Measurements from ENCODE around the gene MYO1C. TPM values are rescaled to one million over a fixed set of nuclear protein-coding genes. Genes with fewer than 3 reads are reported as not detected.
"Not testable (repeated sequence)": the region's sequence is repeated elsewhere in the genome, so short reads cannot be mapped to it uniquely, and the experiment has no call there.

Gene MYO1C
- total RNA-seq, 3 donors from 2014 or later, result 16.7 to 34.5 (median 18.3) TPM

DNA sequence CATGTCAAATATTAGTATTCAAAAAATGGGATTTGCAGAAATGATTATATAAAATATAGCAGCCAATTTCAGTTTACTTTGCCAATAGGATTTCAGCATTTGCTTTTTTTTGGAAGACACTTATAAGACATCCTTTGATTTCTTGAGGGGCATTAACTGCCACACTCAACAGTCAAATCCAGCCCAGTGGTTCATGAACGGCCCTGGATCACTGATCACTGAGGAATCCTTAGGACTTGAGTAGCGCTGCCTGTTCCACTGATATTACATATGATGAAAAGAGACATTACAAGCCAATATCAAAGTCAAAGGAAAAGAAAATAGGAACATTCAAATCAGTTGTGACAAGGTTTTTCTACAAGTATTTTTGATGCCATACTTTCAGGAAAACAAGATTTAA lies 71.5 kb downstream of the MYO1C start:
- Mint-ChIP-seq H3K9me3 (no peaks in the 10 kb centered on the region), H3K36me3 (ENCODE audit: insufficient read depth) (peaks cover 21% of the 10 kb centered on the region), H3K4me1 (ENCODE audit: low read depth) (peaks cover 12% of the 10 kb centered on the region), H3K4me3 (no peak overlapping the region), H3K27me3 (ENCODE audit: low read depth) (no peaks in the 10 kb centered on the region)
- ATAC-seq (no peak), DNase-seq (no peak)

DNA sequence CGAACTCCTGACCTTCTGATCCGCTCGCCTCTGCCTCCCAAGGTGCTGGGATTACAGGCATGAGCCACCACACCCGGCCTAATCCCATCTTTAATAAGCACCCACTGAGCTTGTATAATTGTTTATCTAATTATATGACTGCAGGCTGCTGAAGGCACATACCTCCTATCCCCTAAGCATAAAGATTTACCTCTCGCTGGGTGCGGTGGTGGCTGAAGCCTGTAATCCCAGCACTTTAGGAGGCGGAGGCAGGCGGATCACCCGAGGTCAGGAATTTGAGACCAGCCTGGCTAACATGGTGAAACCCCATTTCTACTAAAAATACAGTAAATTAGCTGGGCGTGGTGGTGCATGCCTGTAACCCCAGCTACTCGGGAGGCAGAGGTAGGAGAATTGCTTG lies 72.3 kb downstream of the MYO1C start:
- H3K36me3 Mint-ChIP-seq (ENCODE audit: insufficient read depth), result peaks cover 21% of the 10 kb centered on the region
- H3K4me3 Mint-ChIP-seq, result no peak overlapping the region
- H3K4me1 Mint-ChIP-seq (ENCODE audit: low read depth), result peaks cover 12% of the 10 kb centered on the region
- H3K27me3 Mint-ChIP-seq (ENCODE audit: low read depth), result no peaks in the 10 kb centered on the region
- no peak for ATAC-seq
- H3K9me3 Mint-ChIP-seq, result no peaks in the 10 kb centered on the region
- DNase-seq, result no peak

DNA sequence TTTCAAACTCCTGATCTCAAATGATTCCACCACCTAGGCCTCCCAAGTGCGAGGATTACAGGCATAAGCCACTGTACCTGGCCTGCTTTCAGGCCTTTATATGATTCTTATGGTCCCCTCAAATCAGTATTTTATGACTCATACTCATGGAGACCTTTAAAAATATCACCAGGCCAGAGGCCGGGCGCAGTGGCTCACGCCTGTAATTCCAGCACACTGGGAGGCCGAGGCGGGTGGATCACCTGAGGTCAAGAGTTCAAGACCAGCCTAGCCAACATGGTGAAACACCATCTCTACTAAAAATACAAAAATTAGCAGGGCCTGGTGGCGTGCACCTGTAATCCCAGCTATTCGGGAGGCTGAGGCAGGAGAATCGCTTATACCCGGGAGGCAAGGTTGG lies 74.0 kb downstream of the MYO1C start:
- not testable (repeated sequence) for H3K4me1 Mint-ChIP-seq (ENCODE audit: low read depth)

DNA sequence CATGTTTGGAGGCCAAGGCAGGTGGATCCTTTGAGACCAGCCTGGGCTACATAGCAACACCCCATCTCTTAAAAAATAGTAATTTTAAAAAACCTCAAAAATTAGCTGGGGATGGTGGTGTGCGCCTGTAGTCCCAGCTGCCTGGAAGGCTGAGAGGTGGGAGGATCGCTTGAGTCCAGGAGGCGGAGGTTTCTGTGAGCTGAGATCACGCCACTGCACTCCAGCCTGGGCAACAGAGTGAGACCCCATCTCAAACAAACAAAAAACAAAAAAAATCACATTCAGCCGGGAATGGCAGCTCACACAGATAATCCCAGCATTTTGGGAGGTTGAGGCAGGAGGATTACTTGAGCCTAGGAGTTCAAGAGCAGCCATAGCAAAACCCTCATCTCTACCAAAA lies 76.1 kb downstream of the MYO1C start:
- Mint-ChIP-seq H3K9me3 (no peaks in the 10 kb centered on the region), H3K4me3 (no peak overlapping the region), H3K4me1 (ENCODE audit: low read depth) (no peaks in the 10 kb centered on the region), H3K27me3 (ENCODE audit: low read depth) (no peaks in the 10 kb centered on the region), H3K36me3 (ENCODE audit: insufficient read depth) (peaks cover 10% of the 10 kb centered on the region)
- no peak for ATAC-seq
- no peak for DNase-seq

More for the DNA sequence above, 74.0 kb downstream of the MYO1C start:
- not testable (repeated sequence) for DNase-seq; H3K9me3 Mint-ChIP-seq; ATAC-seq; H3K27me3 Mint-ChIP-seq (ENCODE audit: low read depth); H3K4me3 Mint-ChIP-seq
- peaks cover 19% of the 10 kb centered on the region for H3K36me3 Mint-ChIP-seq (ENCODE audit: insufficient read depth)

DNA sequence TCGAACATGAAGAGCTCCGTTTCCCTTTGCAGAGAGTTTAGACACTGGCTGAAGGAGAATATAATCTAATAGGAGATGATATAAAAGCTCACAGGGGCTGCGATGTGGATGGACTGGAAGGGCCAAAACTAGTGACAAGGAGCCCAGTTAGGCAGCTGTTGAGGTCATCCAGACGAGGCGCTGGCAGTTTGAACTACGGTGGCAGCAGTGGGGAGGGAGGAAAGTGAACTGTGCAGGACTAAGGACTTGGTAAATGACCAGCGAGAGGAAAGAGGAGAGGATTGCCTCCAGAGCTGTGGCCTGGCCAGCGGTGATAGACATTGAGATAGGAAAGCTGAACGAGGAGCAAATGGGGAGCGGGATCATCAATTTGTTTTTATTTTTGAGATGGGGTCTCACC lies 77.9 kb downstream of the MYO1C start:
- DNase-seq, result no peak
- H3K9me3 Mint-ChIP-seq, result no peaks in the 10 kb centered on the region
- H3K36me3 Mint-ChIP-seq (ENCODE audit: insufficient read depth), result peaks cover 5% of the 10 kb centered on the region
- H3K4me3 Mint-ChIP-seq, result no peak overlapping the region
- ATAC-seq, result no peak
- H3K4me1 Mint-ChIP-seq (ENCODE audit: low read depth), result no peaks in the 10 kb centered on the region
- no peaks in the 10 kb centered on the region for H3K27me3 Mint-ChIP-seq (ENCODE audit: low read depth)

Other genes with a start within 250 kb of the MYO1C start
- gene BHLHA9, start 222.2 kb downstream of the MYO1C start, total RNA-seq, result not detected
- gene TRARG1, start 213.0 kb downstream of the MYO1C start, total RNA-seq, result not detected
- gene YWHAE, start 92.5 kb downstream of the MYO1C start, total RNA-seq, result 100 to 1,000 TPM; 470 to 529 (median 478) TPM
- 10 to 100 TPM; 21.0 to 22.4 (median 22.0) TPM for gene CRK, start 36.5 kb downstream of the MYO1C start, total RNA-seq
- gene INPP5K, start 23.9 kb upstream of the MYO1C start, total RNA-seq, result 10 to 100 TPM; 21.6 to 30.0 (median 22.8) TPM
- gene PITPNA, start 70.1 kb upstream of the MYO1C start, total RNA-seq, result 100 to 1,000 TPM in 1 of 3 donors, 10 to 100 TPM in 2; 95.4 to 103 (median 97.4) TPM
- gene SLC43A2, start 136.1 kb upstream of the MYO1C start, total RNA-seq, result 1 to 10 TPM; 4.1 to 9.4 (median 5.0) TPM
- gene SCARF1, start 153.0 kb upstream of the MYO1C start, total RNA-seq, result 1 to 10 TPM; 1.3 to 2.0 (median 1.6) TPM
- 1 to 10 TPM; 2.0 to 2.7 (median 2.3) TPM for gene RILP, start 157.2 kb upstream of the MYO1C start, total RNA-seq
- 100 to 1,000 TPM; 506 to 585 (median 522) TPM for gene PRPF8, start 192.2 kb upstream of the MYO1C start, total RNA-seq
- gene TLCD2, start 217.7 kb upstream of the MYO1C start, total RNA-seq, result under 1 TPM; 0.08 to 0.19 (median 0.13) TPM
- gene WDR81, start 232.0 kb upstream of the MYO1C start, total RNA-seq, result 10 to 100 TPM; 21.1 to 24.0 (median 21.5) TPM

All from activated T-cell treated with anti-CD3 and anti-CD28 coated beads, Interleukin-2, amount 50 U/mL, for 4 hours (primary cell).